ENCODE measurements around the gene C22orf15.

DNA sequence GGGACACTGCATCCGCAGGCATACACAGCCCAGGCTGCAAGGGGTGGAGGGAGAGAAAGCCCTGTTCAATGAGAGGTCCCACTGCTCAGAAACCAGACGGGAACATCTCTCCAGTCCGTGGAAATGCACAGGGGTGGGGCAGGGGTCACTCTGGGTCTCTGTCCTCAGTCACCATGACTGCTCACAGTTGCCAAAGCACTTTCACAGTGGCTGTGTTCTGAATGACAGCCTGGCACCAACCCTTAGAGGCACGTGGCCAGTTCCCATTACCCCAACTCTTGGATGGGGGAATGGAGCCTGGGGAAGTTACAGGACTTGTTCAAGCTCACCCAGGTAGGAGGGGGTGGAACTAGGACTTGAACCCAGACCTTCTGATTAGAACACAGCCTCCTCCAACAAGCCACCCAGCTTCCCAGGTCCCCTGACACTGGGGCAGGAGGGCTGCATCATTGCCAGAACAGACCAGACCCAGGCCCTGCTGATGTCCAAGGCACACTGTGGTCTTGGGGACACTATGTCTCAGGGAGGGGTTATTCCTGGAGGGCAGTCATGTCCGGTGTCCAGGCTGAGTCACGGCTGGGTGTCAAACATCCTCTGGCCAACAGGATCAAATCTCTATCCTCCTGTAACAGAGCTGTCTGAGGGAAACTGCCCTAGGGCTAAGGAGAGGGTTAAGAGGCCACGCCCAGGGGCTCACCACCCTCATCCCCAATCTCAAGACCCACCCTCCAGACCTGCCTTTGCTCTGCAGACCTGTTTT lies 20.1 kb upstream of the C22orf15 start:
- TF ChIP-seq CTCF (conservative IDR thresholded peaks at IDR 0.05) = no peak
- no peak for TF ChIP-seq EZH2 (IDR thresholded peaks at IDR 0.05; ENCODE audit: low read depth)
